ENCODE data around the gene ADRA2A.

The ADRA2A gene

GRCh38 chr10:111091833-111092232, 15.0 kb downstream of the ADRA2A start:
- no peak for ATAC-seq
- no peak for DNase-seq
- no peak overlapping the region for H3K27ac Mint-ChIP-seq
- H3K4me1 Mint-ChIP-seq, result no peaks in the 10 kb centered on the region
- H3K9me3 Mint-ChIP-seq, result no peaks in the 10 kb centered on the region
- no peaks in the 10 kb centered on the region for H3K36me3 Mint-ChIP-seq (ENCODE audit: low read depth)
- no peak overlapping the region for H3K4me3 Mint-ChIP-seq
- peaks cover 7% of the 10 kb centered on the region for H3K27me3 Mint-ChIP-seq

- no peaks in the 10 kb centered on the region for H3K9me3 Mint-ChIP-seq
- H3K4me3 Mint-ChIP-seq, result no peak overlapping the region
- no peaks in the 10 kb centered on the region for H3K36me3 Mint-ChIP-seq (ENCODE audit: low read depth)
- DNase-seq, result no peak
- ATAC-seq, result no peak
- H3K27ac Mint-ChIP-seq, result no peak overlapping the region
- peaks cover 5% of the 10 kb centered on the region for H3K27me3 Mint-ChIP-seq
- H3K4me1 Mint-ChIP-seq, result no peaks in the 10 kb centered on the region
These were observed 17.0 kb downstream of the ADRA2A start for GRCh38 chr10:111093741-111094380.

GRCh38 chr10:111098679-111099437, 22.0 kb downstream of the ADRA2A start:
- H3K36me3 Mint-ChIP-seq (ENCODE audit: low read depth), result no peaks in the 10 kb centered on the region
- no peaks in the 10 kb centered on the region for H3K9me3 Mint-ChIP-seq
- no peak overlapping the region for H3K4me3 Mint-ChIP-seq
- H3K4me1 Mint-ChIP-seq, result no peaks in the 10 kb centered on the region
- ATAC-seq, result no peak
- H3K27me3 Mint-ChIP-seq, result peaks cover 6% of the 10 kb centered on the region
- H3K27ac Mint-ChIP-seq, result no peak overlapping the region
- DNase-seq, result no peak

DNA sequence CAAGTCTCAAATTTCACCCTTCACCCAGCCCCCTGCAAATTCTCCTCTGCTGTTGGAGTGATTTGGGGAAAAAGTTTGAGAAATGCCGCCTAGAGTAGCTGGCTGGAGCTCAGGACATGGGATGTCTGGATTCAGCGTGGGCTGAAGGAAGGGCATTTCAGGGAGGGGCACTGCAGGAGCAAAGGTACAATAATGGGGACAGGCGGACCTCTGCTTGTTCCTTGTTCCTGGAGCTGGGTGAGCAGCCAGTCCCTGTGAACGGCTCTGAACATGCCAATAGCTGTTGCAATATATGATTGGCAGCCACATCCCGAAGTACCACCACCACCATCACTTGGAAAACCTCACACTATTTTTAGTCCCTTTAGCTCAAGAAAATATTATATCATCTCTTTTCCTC, 23.4 kb downstream of the ADRA2A start:
- H3K27ac Mint-ChIP-seq, result no peak overlapping the region
- no peaks in the 10 kb centered on the region for H3K36me3 Mint-ChIP-seq (ENCODE audit: low read depth)
- no peak for DNase-seq
- H3K4me3 Mint-ChIP-seq, result no peak overlapping the region
- no peaks in the 10 kb centered on the region for H3K4me1 Mint-ChIP-seq
- peaks cover 5% of the 10 kb centered on the region for H3K27me3 Mint-ChIP-seq
- no peaks in the 10 kb centered on the region for H3K9me3 Mint-ChIP-seq
- no peak for ATAC-seq

DNA sequence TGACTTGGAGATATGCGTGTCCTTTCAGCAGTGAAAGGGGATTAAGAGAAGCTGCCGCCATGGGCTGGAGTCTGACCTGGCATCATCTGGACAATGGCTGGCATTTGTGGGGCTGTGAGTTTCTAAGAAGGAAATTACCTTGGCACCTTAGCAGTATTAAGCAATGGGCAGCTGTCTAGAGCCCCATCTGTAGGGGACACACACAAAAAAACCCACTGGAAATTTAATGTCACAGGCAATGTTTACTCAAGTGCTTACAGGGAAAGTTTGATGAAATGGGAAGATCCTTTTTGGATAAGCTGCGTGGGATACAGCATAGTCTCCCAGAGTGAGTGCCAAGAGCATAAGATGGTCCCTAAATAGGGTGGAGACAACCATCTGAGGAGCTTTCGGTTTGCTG, 25.0 kb downstream of the ADRA2A start:
- Mint-ChIP-seq H3K9me3 (no peaks in the 10 kb centered on the region), H3K4me1 (no peaks in the 10 kb centered on the region), H3K27me3 (peaks cover 9% of the 10 kb centered on the region), H3K27ac (no peak overlapping the region), H3K36me3 (ENCODE audit: low read depth) (no peaks in the 10 kb centered on the region), H3K4me3 (no peak overlapping the region)
- ATAC-seq (no peak), DNase-seq (no peak)

- no peaks in the 10 kb centered on the region for H3K36me3 Mint-ChIP-seq (ENCODE audit: low read depth)
These were observed 25.6 kb downstream of the ADRA2A start for GRCh38 chr10:111102359-111102837.

DNA sequence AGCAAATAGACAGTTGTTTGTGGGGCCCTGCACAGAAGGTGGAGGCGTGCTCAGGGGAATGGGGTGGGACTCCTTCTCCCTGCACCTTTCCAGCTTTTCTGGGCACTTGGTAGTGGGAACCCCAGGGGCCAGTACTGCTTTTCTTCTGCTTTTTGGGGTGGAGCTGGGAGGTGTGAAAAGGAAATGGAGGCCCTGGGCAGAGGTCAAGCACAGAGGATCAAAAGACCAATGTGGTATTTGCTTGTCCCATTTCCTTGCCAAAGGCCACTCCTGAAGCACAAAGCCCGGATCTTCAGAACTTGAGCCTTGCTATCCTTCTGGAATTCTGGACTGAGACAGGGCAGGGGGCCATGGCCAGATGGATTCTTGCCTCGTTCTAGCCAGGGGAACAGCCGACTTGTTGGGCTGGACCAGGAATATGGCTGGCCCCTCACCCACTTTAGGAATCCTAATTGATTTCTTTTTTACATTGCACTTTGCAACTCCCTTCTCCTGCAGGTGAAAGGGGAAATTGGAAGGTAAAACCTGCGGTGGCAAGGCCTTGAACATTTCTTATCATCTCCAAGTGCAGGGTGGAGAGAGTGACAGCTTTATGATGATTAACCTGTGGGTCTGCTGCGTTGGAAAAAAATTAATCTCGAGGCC, 26.5 kb downstream of the ADRA2A start:
- no peaks in the 10 kb centered on the region for H3K4me1 Mint-ChIP-seq
- H3K9me3 Mint-ChIP-seq, result no peaks in the 10 kb centered on the region
- no peak overlapping the region for H3K27ac Mint-ChIP-seq
- no peaks in the 10 kb centered on the region for H3K36me3 Mint-ChIP-seq (ENCODE audit: low read depth)
- H3K27me3 Mint-ChIP-seq, result peaks cover 9% of the 10 kb centered on the region
- no peak overlapping the region for H3K4me3 Mint-ChIP-seq
- ATAC-seq (no peak), DNase-seq (no peak)

More at GRCh38 chr10:111102359-111102837, 25.6 kb downstream of the ADRA2A start:
- Mint-ChIP-seq H3K27me3 (peaks cover 9% of the 10 kb centered on the region), H3K4me1 (no peaks in the 10 kb centered on the region), H3K4me3 (no peak overlapping the region), H3K9me3 (no peaks in the 10 kb centered on the region), H3K27ac (no peak overlapping the region)
- ATAC-seq, result no peak
- DNase-seq, result no peak

DNA sequence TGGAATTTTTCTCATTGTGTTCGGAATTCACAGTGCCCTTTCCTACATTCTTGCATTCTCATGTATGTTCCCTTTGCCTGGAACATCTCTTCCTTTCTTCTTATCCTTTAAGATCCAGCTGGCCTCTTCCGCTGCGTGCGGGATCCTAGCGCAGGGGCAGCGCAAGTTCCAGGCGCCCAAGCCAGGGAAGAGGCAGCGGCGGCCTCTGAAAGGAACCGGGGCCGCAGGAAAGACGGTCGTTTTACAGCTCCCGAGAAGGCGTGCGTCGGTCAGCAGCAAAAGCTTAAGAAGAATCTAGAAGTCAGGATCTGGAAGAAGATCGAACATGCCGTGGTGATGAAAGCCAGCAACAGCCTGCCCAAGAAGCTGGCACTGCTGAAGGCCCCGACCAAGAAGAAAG, 28.0 kb downstream of the ADRA2A start:
- ATAC-seq (no peak), DNase-seq (no peak)
- Mint-ChIP-seq H3K27me3 (peaks cover 4% of the 10 kb centered on the region), H3K9me3 (no peaks in the 10 kb centered on the region), H3K4me1 (no peaks in the 10 kb centered on the region), H3K27ac (no peak overlapping the region), H3K4me3 (no peak overlapping the region), H3K36me3 (ENCODE audit: low read depth) (no peaks in the 10 kb centered on the region)

DNA sequence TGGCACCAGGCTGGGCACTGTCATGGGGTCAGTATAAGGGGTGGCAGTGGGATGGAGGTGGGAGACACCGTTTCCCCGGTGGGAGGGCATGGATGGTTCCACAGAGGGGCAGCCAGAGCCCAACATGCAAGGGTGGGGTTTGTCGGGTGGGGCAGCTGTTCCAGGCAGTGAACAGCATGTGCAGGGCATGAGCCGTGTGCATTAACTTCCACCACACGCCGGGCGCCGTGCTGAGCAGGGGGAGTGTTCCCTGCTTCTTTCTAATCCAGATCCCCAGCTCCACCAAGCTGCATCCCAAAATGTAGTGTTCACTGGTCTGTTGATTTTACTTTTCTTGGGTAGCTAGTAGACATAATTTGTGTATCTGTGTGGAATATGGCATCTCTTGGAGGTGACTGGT, 29.3 kb downstream of the ADRA2A start:
- Mint-ChIP-seq H3K4me3 (no peak overlapping the region), H3K27ac (no peak overlapping the region), H3K4me1 (no peaks in the 10 kb centered on the region), H3K36me3 (ENCODE audit: low read depth) (no peaks in the 10 kb centered on the region), H3K9me3 (no peaks in the 10 kb centered on the region), H3K27me3 (peaks cover 4% of the 10 kb centered on the region)
- no peak for ATAC-seq
- DNase-seq, result no peak

- Mint-ChIP-seq H3K27ac (no peak overlapping the region), H3K27me3 (peaks cover 4% of the 10 kb centered on the region), H3K4me3 (no peak overlapping the region), H3K9me3 (no peaks in the 10 kb centered on the region), H3K36me3 (ENCODE audit: low read depth) (no peaks in the 10 kb centered on the region), H3K4me1 (no peaks in the 10 kb centered on the region)
- ATAC-seq, result no peak
- DNase-seq, result no peak
These were observed 30.2 kb downstream of the ADRA2A start for GRCh38 chr10:111107023-111107422.

DNA sequence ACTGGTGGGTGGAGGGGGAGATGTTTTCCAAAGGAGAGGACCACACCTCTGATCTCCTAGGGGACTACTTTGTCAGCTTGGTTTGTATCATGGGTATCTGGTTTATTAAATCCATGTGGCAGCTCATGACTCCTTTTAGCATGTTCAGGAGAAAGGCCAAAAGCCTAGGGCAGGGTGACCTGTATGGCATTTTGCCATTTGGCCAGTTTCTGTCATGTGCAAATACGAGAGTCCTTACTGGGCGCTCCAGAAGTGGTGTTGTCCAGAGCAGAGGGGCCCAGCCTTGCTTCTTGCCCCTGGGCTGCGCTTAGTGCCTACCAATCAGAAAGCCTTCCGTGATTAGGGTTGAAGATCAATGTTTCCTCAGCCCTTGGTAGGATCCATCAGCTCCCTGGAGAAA, 31.0 kb downstream of the ADRA2A start:
- no peak for ATAC-seq
- Mint-ChIP-seq H3K27me3 (peaks cover 4% of the 10 kb centered on the region), H3K36me3 (ENCODE audit: low read depth) (no peaks in the 10 kb centered on the region), H3K4me3 (no peak overlapping the region), H3K27ac (no peak overlapping the region), H3K4me1 (no peaks in the 10 kb centered on the region), H3K9me3 (no peaks in the 10 kb centered on the region)
- no peak for DNase-seq

DNA sequence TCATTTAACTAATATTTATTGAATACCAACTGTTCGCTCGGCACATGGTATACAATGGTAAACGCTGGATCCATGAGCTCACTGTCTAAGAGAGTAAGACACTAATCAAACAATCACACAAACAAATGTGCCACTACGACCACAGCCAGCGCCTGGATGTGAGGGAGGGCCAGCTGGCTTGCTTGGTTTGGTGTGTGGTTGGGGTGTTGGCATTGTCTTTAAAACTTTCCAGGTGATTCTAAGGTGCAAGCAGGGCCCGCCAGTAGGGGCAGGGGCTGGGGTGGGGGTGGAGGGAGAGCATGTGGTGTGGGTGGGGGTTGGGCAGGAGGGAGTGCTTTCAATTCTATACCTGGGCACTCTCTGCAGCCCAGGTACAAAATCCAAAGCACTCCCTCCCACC, 31.6 kb downstream of the ADRA2A start:
- Mint-ChIP-seq H3K4me1 (no peaks in the 10 kb centered on the region), H3K4me3 (no peak overlapping the region), H3K27ac (no peak overlapping the region), H3K9me3 (no peaks in the 10 kb centered on the region), H3K36me3 (ENCODE audit: low read depth) (no peaks in the 10 kb centered on the region), H3K27me3 (peaks cover 4% of the 10 kb centered on the region)
- DNase-seq, result no peak
- ATAC-seq, result no peak

GRCh38 chr10:111109501-111110242, 32.8 kb downstream of the ADRA2A start:
- Mint-ChIP-seq H3K36me3 (ENCODE audit: low read depth) (no peaks in the 10 kb centered on the region), H3K9me3 (no peaks in the 10 kb centered on the region), H3K27me3 (peaks cover 4% of the 10 kb centered on the region), H3K4me3 (no peak overlapping the region), H3K27ac (no peak overlapping the region), H3K4me1 (peaks cover 4% of the 10 kb centered on the region)
- no peak for DNase-seq
- ATAC-seq, result no peak

GRCh38 chr10:111110771-111111170, 33.9 kb downstream of the ADRA2A start:
- ATAC-seq, result no peak

More at GRCh38 chr10:111110771-111111170, 33.9 kb downstream of the ADRA2A start:
- Mint-ChIP-seq H3K36me3 (ENCODE audit: low read depth) (no peaks in the 10 kb centered on the region), H3K4me3 (no peak overlapping the region), H3K27me3 (peaks cover 2% of the 10 kb centered on the region), H3K9me3 (no peaks in the 10 kb centered on the region), H3K4me1 (peaks cover 7% of the 10 kb centered on the region), H3K27ac (no peak overlapping the region)
- DNase-seq, result no peak
